ENCODE measurements around the gene ZNF304.

Gene ZNF304

DNA sequence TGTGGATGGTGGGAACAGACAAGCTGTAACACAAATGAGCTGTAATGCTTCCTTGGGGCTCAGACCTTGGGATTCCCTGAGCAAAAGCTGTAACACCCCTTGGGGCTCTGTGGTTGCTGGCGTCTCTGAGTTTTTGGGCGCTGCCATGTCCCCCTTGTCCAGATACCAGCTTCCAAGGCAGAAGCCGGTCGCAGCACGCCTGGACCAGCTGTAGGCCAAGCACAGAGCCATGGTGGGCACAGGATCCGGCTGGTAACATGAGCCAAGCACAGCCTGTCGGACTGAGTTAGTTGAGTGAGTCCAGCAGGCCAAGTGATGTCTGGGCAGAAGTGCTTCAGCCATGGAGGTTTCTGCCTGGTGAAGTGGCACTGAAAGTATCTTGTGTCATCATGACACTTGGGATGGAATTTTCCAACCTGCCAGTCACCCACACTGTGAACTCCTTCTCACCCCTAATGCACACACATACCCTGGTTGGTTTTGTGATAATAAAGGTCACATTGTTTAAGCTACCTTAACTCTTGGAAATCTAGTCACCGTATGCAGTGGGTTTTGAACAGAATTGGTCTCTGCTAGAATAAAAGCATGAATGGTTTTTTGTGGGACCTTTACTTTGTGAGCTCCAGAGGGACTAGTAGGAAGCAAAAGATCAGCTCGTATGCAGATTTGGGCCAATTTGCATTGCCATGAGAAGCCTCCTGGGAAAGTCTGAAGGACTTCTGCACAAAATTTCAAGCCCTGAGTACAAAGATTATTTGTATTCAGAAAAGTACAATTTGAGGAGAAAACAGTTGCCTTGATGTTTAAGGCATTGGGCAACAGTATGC is 52.9 kb downstream of the ZNF304 start (continued):
- no peak for TF ChIP-seq TRIM28 (IDR thresholded peaks at IDR 0.05; ENCODE audit: borderline replicate concordance, low read length)
- no peak for TF ChIP-seq ZNF555 (tag by site-specific recombination; conservative IDR thresholded peaks at IDR 0.05)
- TF ChIP-seq, protein P1, sequence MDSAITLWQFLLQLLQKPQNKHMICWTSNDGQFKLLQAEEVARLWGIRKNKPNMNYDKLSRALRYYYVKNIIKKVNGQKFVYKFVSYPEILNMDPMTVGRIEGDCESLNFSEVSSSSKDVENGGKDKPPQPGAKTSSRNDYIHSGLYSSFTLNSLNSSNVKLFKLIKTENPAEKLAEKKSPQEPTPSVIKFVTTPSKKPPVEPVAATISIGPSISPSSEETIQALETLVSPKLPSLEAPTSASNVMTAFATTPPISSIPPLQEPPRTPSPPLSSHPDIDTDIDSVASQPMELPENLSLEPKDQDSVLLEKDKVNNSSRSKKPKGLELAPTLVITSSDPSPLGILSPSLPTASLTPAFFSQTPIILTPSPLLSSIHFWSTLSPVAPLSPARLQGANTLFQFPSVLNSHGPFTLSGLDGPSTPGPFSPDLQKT (IDR thresholded peaks at IDR 0.05; ENCODE audit: borderline replicate concordance, low read depth, low read length): no peak

- Histone ChIP-seq H3K27ac (ENCODE audit: extremely low read depth, low read depth, low read length) (no peak overlapping the region), H3K36me3 (ENCODE audit: control insufficient read depth in 2 of 2, insufficient read depth in 1 of 2, low read length in 2 of 2) (peaks cover 6 to 7% of the 10 kb centered on the region in 2 experiments; a peak in 2 of 3 replicates), H3K4me1 (ENCODE audit: control insufficient read depth, insufficient read depth, low read length) (peaks cover 3% of the 10 kb centered on the region; the same call in 1 of the 2 replicates), H3K9me3 (ENCODE audit: control insufficient read depth, insufficient read depth, low read depth, low read length) (no peaks in the 10 kb centered on the region), H3K4me3 (ENCODE audit: low read depth, low read length) (no peak overlapping the region)
- ChIA-PET POLR2A (no interaction called here), CTCF (interaction anchor here (0.6 to 1.6 kb wide), 14 partner anchors 12 to 789 kb away, joined by 3 to 8 read pairs (median 3); partner anchors contain the start of gene ZNF749)
- TF ChIP-seq ZNF544 (tag by site-specific recombination; IDR thresholded peaks at IDR 0.05): no peak
- TF ChIP-seq ZNF654 (tag by site-specific recombination; IDR thresholded peaks at IDR 0.05; ENCODE audit: low read depth): peak; percentile 79
- TF ChIP-seq ZNF629 (tag by site-specific recombination; IDR thresholded peaks at IDR 0.05): no peak
- no peak for TF ChIP-seq ZNF223 (tag by site-specific recombination; IDR thresholded peaks at IDR 0.05)
- no peak for TF ChIP-seq ZNF776 (tag by site-specific recombination; IDR thresholded peaks at IDR 0.05; ENCODE audit: borderline replicate concordance)
- TF ChIP-seq ZNF133 (tag by site-specific recombination; IDR thresholded peaks at IDR 0.05): no peak
- TF ChIP-seq, protein P2, sequence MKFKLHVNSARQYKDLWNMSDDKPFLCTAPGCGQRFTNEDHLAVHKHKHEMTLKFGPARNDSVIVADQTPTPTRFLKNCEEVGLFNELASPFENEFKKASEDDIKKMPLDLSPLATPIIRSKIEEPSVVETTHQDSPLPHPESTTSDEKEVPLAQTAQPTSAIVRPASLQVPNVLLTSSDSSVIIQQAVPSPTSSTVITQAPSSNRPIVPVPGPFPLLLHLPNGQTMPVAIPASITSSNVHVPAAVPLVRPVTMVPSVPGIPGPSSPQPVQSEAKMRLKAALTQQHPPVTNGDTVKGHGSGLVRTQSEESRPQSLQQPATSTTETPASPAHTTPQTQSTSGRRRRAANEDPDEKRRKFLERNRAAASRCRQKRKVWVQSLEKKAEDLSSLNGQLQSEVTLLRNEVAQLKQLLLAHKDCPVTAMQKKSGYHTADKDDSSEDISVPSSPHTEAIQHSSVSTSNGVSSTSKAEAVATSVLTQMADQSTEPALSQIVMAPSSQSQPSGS (tag by site-specific recombination; IDR thresholded peaks at IDR 0.05; ENCODE audit: low read depth): no peak
- no peak for TF ChIP-seq KLF10 (tag by site-specific recombination; IDR thresholded peaks at IDR 0.05)
- peak; percentile 70 for TF ChIP-seq CTCF (tag by site-specific recombination; IDR thresholded peaks at IDR 0.05)
- peak; percentile 66; the same call in 1 of the 2 replicates for TF ChIP-seq ZNF2 (tag by site-specific recombination; IDR thresholded peaks at IDR 0.05)
- TF ChIP-seq ZNF248 (tag by site-specific recombination; IDR thresholded peaks at IDR 0.05): no peak
- no peak for TF ChIP-seq ZNF274 (IDR thresholded peaks at IDR 0.05; ENCODE audit: low read length)
- no peak for TF ChIP-seq ZNF274 (tag by site-specific recombination; IDR thresholded peaks at IDR 0.05; ENCODE audit: borderline replicate concordance)
These were observed 55.5 kb downstream of the ZNF304 start for GRCh38 chr19:57406516-57407123.
